T-cell (primary cell): ENCODE measurements around the gene BTN2A1. TPM values are rescaled to one million over a fixed set of nuclear protein-coding genes. Genes with fewer than 3 reads are reported as not detected.
"Not testable (repeated sequence)": the region's sequence is repeated elsewhere in the genome, so short reads cannot be mapped to it uniquely, and the experiment has no call there.

Source experiments
- ATAC-seq, 4 experiments: fragments of 200-7000 bp in 3 of 4; fragments of 150-1000 bp in 1 of 4; cut with Tn5 transposase; replicated peaks in 1 of 4; 1 replicate in 3 of 4; 2 replicates in 1 of 4; pipeline ENCODE4 v1.10.0; 2021; ENCODE audit warnings: moderate library complexity in 3 of 4, mild to moderate bottlenecking in 2 of 4, moderate number of reproducible peaks in 1 of 4
- CTCF ChIA-PET, 2 donors: fragments of 300-600 bp; sonication (Branson Sonifier 250); formaldehyde crosslinking; loops; one replicate each; lab custom pipeline; 2022; ENCODE audit warnings: antibody characterized with exemption in 2 of 2; lab: Charles Lee
- POLR2A ChIA-PET, 2 donors: fragments of 300-600 bp; sonication (Branson Sonifier 250); formaldehyde crosslinking; loops; one replicate each; lab custom pipeline; 2022; ENCODE audit warnings: antibody characterized with exemption in 2 of 2; lab: Charles Lee
- DNase-seq, 35 experiments: peaks; one replicate each; pipeline versions ENCODE4 v3.0.0 to v3.0.0-alpha.2; 2013 to 2023
- H3K27ac ChIP-seq: one replicate; pipeline ENCODE4 v1.5.1; 2013; ENCODE audit warnings: low read length
- H3K27me3 ChIP-seq, 2 experiments: replicated peaks in 1 of 2; 1 replicate in 1 of 2; 2 replicates in 1 of 2; pipeline versions ENCODE4 v1.6.1 to v1.7.0; 2013; ENCODE audit warnings: low read length in 1 of 2, mixed read lengths in 1 of 2; ENCODE audit not compliant: control insufficient read depth in 2 of 2, insufficient read depth in 2 of 2; ENCODE audit errors: extremely low read depth in 1 of 2
- H3K36me3 ChIP-seq, 2 donors: 1 replicate in 1 of 2; 2 replicates in 1 of 2; pipeline versions ENCODE4 v1.6.1 to v1.7.0; 2013; ENCODE audit warnings: low read length in 1 of 2; ENCODE audit not compliant: control insufficient read depth in 2 of 2, insufficient read depth in 1 of 2; ENCODE audit errors: extremely low read depth in 1 of 2
- H3K4me1 ChIP-seq, 2 experiments: 1 replicate in 1 of 2; 2 replicates in 1 of 2; pipeline versions ENCODE4 v1.6.1 to v1.7.0; 2013; ENCODE audit warnings: low read length in 2 of 2, mixed read lengths in 1 of 2; ENCODE audit not compliant: insufficient read depth in 2 of 2, control insufficient read depth in 1 of 2; ENCODE audit errors: extremely low read depth in 1 of 2
- H3K4me3 ChIP-seq, 2 donors: 1 replicate in 1 of 2; 2 replicates in 1 of 2; pipeline versions ENCODE4 v1.5.1 to v1.7.0; 2013; ENCODE audit warnings: mild to moderate bottlenecking in 2 of 2, low read length in 1 of 2, moderate library complexity in 1 of 2; ENCODE audit not compliant: control insufficient read depth in 1 of 2; ENCODE audit errors: extremely low read depth in 1 of 2
- H3K9me3 ChIP-seq: 2 replicates; pipeline ENCODE4 v1.7.0; 2013
- H3K27ac Mint-ChIP-seq, 2 donors: one replicate each; pipeline ENCODE4 v1.8.0; 2020 to 2021; ENCODE audit warnings: mild to moderate bottlenecking in 2 of 2, mixed read lengths in 2 of 2
- H3K27me3 Mint-ChIP-seq, 2 donors: one replicate each; pipeline ENCODE4 v1.8.0; 2021 to 2022; ENCODE audit warnings: mixed read lengths in 2 of 2
- H3K36me3 Mint-ChIP-seq: one replicate; pipeline ENCODE4 v1.8.0; 2021; ENCODE audit warnings: mixed read lengths
- H3K4me1 Mint-ChIP-seq, 3 donors: one replicate each; pipeline ENCODE4 v1.8.0; 2020 to 2022; ENCODE audit warnings: mixed read lengths in 3 of 3, mild to moderate bottlenecking in 1 of 3
- H3K4me3 Mint-ChIP-seq, 3 donors: one replicate each; pipeline ENCODE4 v1.8.0; 2020 to 2022; ENCODE audit warnings: mild to moderate bottlenecking in 3 of 3, mixed read lengths in 3 of 3, moderate library complexity in 3 of 3
- H3K9me3 Mint-ChIP-seq, 3 donors: one replicate each; pipeline ENCODE4 v1.8.0; 2020 to 2022; ENCODE audit warnings: mixed read lengths in 3 of 3
- WGBS: methylation state at CpG from one replicate; pipeline ENCODE4 v1.1.5; 2013; ENCODE audit warnings: missing lambda C conversion rate; ENCODE audit not compliant: insufficient coverage; 5-methylcytosine and 5-hydroxymethylcytosine counted together
- total RNA-seq, 35 experiments: library from RNA in 6 of 35; stranded (reverse) in 6 of 35; fragments of 120-200 nt in 1 of 35; gene quantifications; one replicate each; pipeline versions ENCODE4 v1.2.1 to v1.2.4 and lab custom pipeline; 2013 to 2026

The BTN2A1 gene
- total RNA-seq, 5 donors from 2014 or later (not counting 1 experiment from before 2014, with no cell fraction given): 36.1 to 53.4 (median 47.9) TPM

DNA sequence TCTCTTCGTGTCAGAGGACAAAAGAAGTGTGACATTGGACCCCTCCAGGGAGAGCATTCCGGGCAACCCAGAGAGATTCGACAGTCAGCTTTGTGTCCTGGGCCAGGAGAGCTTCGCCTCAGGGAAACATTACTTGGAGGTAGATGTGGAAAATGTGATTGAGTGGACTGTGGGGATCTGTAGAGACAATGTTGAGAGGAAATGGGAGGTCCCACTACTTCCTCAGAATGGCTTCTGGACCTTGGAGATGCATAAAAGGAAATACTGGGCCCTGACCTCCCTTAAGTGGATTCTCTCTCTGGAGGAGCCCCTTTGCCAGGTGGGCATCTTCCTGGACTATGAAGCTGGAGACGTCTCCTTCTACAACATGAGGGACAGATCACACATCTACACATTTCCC lies 27.0 kb upstream of the BTN2A1 start:
- no peaks in the 10 kb centered on the region for H3K9me3 ChIP-seq
- H3K4me1 ChIP-seq: no peaks in the 10 kb centered on the region
- Mint-ChIP-seq H3K9me3 (peaks cover 7 to 10% (median 8%) of the 10 kb centered on the region in 3 donors), H3K36me3 (peaks cover 23% of the 10 kb centered on the region), H3K4me3 (no peak overlapping the region), H3K4me1 (no peaks in the 10 kb centered on the region), H3K27me3 (no peaks in the 10 kb centered on the region), H3K27ac (no peak overlapping the region)
- CTCF ChIA-PET: no interaction called here
- no peak for ATAC-seq
- no peaks in the 10 kb centered on the region for H3K27me3 ChIP-seq
- no peak for DNase-seq
- no peak overlapping the region for H3K27ac ChIP-seq
- H3K36me3 ChIP-seq: peaks cover 0 to 3% of the 10 kb centered on the region in 2 donors
- 93% methylated on average over 3 of the region's 5 CpGs for WGBS
- no peak overlapping the region for H3K4me3 ChIP-seq
- POLR2A ChIA-PET: no interaction called here

DNA sequence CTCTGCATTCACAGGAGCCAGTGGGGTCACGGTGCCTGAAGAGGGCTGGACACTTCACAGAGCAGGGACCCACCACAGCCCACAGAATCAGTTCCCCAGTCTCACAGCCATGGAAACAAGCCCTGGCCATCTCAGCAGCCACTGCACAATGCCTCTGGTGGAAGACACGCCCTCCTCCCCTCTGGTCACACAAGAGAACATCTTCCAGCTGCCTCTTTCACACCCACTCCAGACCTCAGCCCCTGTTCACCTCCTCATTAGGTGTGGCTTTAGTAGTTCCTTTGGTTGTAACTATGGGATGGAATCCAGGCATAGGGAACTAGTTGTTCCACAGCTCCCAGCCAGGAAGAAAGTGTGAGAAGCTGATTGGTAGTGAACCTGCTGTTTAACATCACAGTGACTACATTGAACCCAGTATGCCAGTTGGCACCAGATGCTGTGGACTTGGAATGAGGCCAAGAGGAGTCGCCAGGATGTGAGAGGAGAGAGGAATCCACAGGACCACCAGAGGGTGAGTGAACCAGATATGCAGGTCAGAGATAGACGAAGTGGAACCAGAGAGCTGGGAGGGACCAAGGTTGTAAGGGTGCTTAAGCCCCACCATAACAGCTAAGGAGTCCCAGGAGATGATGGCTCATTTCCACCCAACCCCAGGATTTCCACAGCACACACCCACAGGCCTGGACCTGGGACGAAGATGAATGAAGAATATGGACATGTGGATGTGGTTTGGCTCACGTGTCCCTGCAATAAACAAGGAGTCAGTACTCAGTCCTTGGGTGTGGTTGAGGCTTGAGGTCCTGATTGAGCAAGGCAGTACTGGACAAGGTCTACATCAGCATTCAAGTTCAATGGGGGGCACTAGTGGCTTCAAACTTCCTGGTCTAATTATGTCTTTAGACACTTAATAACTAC lies 26.2 kb upstream of the BTN2A1 start:
- peaks cover 0 to 3% of the 10 kb centered on the region in 2 donors for H3K36me3 ChIP-seq
- H3K9me3 ChIP-seq: no peaks in the 10 kb centered on the region
- Mint-ChIP-seq H3K36me3 (peaks cover 23% of the 10 kb centered on the region), H3K27me3 (no peaks in the 10 kb centered on the region), H3K4me3 (no peak overlapping the region), H3K9me3 (peaks cover 7 to 10% (median 8%) of the 10 kb centered on the region in 3 donors), H3K4me1 (no peaks in the 10 kb centered on the region), H3K27ac (no peak overlapping the region)
- DNase-seq (no peak), ATAC-seq (no peak)
- H3K4me1 ChIP-seq: no peaks in the 10 kb centered on the region
- WGBS: 84% methylated on average over 2 of the region's 6 CpGs
- CTCF ChIA-PET: no interaction called here
- H3K27ac ChIP-seq: no peak overlapping the region
- no peaks in the 10 kb centered on the region for H3K27me3 ChIP-seq
- POLR2A ChIA-PET: no interaction called here
- no peak overlapping the region for H3K4me3 ChIP-seq

DNA sequence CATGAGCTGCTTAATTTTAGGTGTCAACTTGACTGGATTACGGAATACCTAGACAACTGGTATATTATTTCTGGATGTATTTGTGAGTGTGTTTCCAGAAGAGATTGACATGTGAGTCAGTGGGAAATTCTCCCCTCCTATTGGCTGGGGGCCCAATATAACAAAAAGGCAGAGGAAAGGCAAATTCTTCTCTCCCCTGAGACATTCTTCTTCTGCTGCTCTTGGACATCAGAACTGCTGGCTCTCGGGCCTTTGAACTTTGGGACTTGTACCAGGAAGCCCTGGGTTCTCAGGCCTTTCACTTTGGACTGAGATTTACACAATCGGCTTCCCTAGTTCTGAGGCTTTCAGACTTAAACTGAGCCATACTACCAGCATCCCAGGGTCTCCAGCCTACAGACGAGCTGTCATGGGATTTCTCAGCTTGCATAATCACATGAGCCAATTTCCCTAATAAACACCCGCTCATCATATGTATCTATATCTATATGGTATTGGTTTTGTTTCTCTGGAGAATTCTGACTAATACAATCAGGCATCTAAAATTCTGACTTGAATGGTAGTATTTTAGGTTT lies 25.0 kb upstream of the BTN2A1 start:
- peaks cover 7 to 10% (median 8%) of the 10 kb centered on the region in 3 donors for H3K9me3 Mint-ChIP-seq

DNA sequence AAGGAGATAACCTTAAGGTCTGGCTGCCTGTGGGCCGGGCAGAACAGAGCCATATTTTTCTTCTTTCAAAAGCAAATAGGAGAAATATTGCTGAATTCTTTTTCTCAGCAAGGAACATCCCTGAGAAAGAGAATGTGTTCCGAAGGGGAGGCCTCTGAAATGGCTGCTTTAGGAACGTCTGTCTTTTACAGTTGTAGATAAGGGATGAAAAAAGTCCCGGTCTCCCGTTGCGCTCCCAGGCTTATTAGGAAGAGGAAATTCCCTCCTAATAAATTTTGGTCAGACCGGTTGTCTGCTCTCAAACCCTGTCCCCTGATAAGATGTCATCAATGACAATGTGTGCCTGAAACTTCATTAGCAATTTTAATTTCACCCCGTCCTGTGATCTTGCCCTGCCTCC lies 24.1 kb upstream of the BTN2A1 start:
- H3K27ac Mint-ChIP-seq, H3K4me3 Mint-ChIP-seq, DNase-seq, H3K27ac ChIP-seq, H3K4me3 ChIP-seq, POLR2A ChIA-PET, H3K27me3 Mint-ChIP-seq, H3K36me3 ChIP-seq, H3K4me1 ChIP-seq, ATAC-seq, CTCF ChIA-PET, H3K4me1 Mint-ChIP-seq, H3K27me3 ChIP-seq, H3K9me3 ChIP-seq: not testable (repeated sequence)
- peaks cover 15% of the 10 kb centered on the region for H3K36me3 Mint-ChIP-seq
- peaks cover 7 to 10% (median 8%) of the 10 kb centered on the region in 3 donors for H3K9me3 Mint-ChIP-seq
- WGBS: 100% methylated on average over 2 of the region's 8 CpGs

More for the DNA sequence above, 25.0 kb upstream of the BTN2A1 start:
- Histone ChIP-seq H3K4me1 (no peaks in the 10 kb centered on the region), H3K36me3 (no peaks in the 10 kb centered on the region), H3K27me3 (no peaks in the 10 kb centered on the region), H3K9me3 (no peaks in the 10 kb centered on the region), H3K27ac (no peak overlapping the region), H3K4me3 (no peak overlapping the region)
- DNase-seq (no peak), ATAC-seq (no peak)
- POLR2A ChIA-PET: interaction anchor here in 1 of 2 donors (0.6 kb wide), 1 partner anchor 45 kb away, joined by 5 read pairs; no protein-coding TSS in a partner anchor
- CTCF ChIA-PET: no interaction called here
- Mint-ChIP-seq H3K4me1 (no peaks in the 10 kb centered on the region), H3K27ac (no peak overlapping the region), H3K36me3 (peaks cover 15% of the 10 kb centered on the region), H3K27me3 (no peaks in the 10 kb centered on the region), H3K4me3 (no peak overlapping the region)
- 90% methylated on average over 2 of the region's 5 CpGs for WGBS

DNA sequence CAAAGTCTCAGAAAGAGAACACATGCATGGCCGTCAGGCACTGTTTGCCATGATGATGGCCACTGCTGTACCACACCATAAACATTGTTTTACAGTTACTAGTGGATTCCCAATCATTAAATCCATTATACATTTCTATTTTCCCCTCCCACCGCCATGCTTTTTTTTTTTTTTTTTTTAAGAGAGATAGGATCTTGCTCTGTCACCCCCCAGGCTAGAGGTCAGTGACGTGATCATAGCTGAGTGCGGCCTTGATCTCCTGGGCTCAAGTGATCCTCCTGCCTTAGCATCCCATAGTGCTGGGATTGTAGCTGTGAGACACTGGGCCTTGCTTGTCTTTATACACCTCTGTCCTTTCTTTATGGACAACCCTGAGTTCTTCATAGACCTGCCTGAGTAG lies 21.7 kb upstream of the BTN2A1 start:
- ChIA-PET POLR2A (interaction anchor here (0.5 to 0.7 kb wide), 5 partner anchors 30 to 205 kb away, joined by 3 to 7 read pairs (median 5); no protein-coding TSS in a partner anchor), CTCF (interaction anchor here in 1 of 2 donors (0.7 kb wide), 1 partner anchor 29 kb away, joined by 4 read pairs; no protein-coding TSS in a partner anchor)
- H3K4me1 Mint-ChIP-seq: peaks cover 12 to 19% (median 15%) of the 10 kb centered on the region in 3 donors
- H3K36me3 ChIP-seq: no peaks in the 10 kb centered on the region
- peaks cover 12% of the 10 kb centered on the region for H3K36me3 Mint-ChIP-seq
- H3K4me3 Mint-ChIP-seq: no peak overlapping the region
- no peaks in the 10 kb centered on the region for H3K27me3 ChIP-seq
- no peaks in the 10 kb centered on the region for H3K27me3 Mint-ChIP-seq
- H3K9me3 ChIP-seq: no peaks in the 10 kb centered on the region
- H3K27ac ChIP-seq: no peak overlapping the region
- no peak overlapping the region for H3K4me3 ChIP-seq
- DNase-seq (no peak), ATAC-seq (no peak)
- peaks cover 7 to 10% (median 8%) of the 10 kb centered on the region in 3 donors for H3K9me3 Mint-ChIP-seq
- 81% methylated on average over 3 of the region's 4 CpGs for WGBS
- H3K27ac Mint-ChIP-seq: no peak overlapping the region
- peaks cover 9 to 10% of the 10 kb centered on the region in 2 experiments for H3K4me1 ChIP-seq

DNA sequence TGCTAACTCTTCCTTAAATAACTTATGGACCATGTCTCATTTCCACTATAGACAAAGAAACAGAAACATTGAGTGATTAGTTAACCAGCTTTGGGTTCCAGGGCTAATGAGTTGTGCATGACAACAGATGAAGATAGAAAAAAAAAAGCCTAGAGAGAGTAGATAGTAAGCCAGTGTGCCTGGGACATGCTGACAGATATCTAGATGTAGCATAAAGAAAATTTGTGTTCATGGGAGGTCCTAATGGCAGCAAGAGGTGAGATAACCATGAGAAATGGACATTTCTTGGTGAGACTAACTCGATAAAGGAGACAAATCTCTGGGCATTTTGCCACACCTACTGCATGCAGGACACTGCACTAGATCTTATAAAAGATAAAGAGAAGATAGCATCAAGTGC lies 20.2 kb upstream of the BTN2A1 start:
- Histone ChIP-seq H3K36me3 (no peaks in the 10 kb centered on the region), H3K9me3 (no peaks in the 10 kb centered on the region), H3K27me3 (no peaks in the 10 kb centered on the region), H3K4me3 (no peak overlapping the region), H3K4me1 (peaks cover 18 to 19% of the 10 kb centered on the region in 2 experiments), H3K27ac (no peak overlapping the region)
- DNase-seq: no peak
- Mint-ChIP-seq H3K36me3 (peaks cover 13% of the 10 kb centered on the region), H3K27me3 (no peaks in the 10 kb centered on the region), H3K4me3 (no peak overlapping the region), H3K4me1 (peaks cover 20 to 30% (median 21%) of the 10 kb centered on the region in 3 donors), H3K9me3 (peaks cover 7 to 10% (median 8%) of the 10 kb centered on the region in 3 donors), H3K27ac (no peak overlapping the region)
- WGBS: no CpG with 5 or more reads among the region's 1 CpG
- no peak for ATAC-seq
- POLR2A ChIA-PET: interaction anchor here in 1 of 2 donors (0.6 kb wide), 1 partner anchor 30 kb away, joined by 3 read pairs; no protein-coding TSS in a partner anchor
- CTCF ChIA-PET: interaction anchor here in 1 of 2 donors (0.6 kb wide), 1 partner anchor 334 kb away, joined by 4 read pairs; a partner anchor contains a TSS
